ENCODE data around the gene ADGRA1. TPM values are rescaled to one million over a fixed set of nuclear protein-coding genes. Genes with fewer than 3 reads are reported as not detected.

Gene ADGRA1
- total RNA-seq, 3 donors from 2014 or later = 0.10 TPM; not detected in 2

DNA sequence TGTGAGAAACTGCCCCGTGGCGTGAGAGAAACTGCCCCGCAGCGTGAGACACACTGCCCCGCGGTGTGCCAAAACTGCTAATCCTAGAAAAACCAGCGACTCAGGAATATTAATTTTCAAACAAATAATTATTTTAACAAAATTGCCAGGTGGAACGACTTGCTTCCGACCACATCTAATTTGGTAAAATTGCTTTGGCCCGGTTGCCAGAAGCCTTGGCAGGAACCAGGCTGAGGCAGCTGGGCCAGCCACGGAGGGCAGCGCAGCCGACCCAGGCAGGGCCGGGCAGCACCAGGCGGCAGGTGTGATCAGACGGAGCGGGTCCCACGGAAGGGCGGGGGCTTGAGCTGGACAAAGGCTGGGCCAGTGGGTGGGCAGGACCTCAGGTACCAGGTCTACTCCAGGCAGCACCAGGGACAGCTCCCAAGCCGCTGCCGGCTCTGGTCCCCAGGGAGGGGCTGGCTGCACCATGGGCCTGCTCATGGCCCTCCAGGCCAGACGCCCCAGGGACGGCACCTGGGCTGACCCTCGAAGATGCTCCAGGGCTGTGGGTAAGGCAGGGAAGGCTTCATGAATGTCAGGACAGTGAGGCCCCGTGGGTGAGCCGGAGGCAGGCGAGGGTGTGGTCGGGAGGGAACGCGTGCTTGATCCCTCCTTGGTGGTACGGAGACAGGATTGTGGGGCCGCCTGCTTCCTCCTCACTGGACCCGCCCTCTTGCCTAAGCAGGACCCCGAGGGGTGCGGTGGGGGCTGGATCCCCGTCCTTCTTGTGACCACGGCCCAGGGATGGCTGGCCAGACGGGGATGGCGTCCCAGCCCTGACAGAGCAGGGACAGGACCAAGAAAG lies 7.7 kb upstream of the ADGRA1 start:
- Histone ChIP-seq H3K4me3 (no peak overlapping the region), H3K36me3 (ENCODE audit: low read depth) (no peaks in the 10 kb centered on the region), H3K9me3 (no peaks in the 10 kb centered on the region), H3K4me1 (ENCODE audit: low read depth) (no peaks in the 10 kb centered on the region)
- ATAC-seq (no peak), DNase-seq (no peak)
- intact Hi-C loops (cut with DNase I, micrococcal nuclease) = no loop called here
- TF ChIP-seq CTCF (IDR thresholded peaks at IDR 0.05) = no peak

DNA sequence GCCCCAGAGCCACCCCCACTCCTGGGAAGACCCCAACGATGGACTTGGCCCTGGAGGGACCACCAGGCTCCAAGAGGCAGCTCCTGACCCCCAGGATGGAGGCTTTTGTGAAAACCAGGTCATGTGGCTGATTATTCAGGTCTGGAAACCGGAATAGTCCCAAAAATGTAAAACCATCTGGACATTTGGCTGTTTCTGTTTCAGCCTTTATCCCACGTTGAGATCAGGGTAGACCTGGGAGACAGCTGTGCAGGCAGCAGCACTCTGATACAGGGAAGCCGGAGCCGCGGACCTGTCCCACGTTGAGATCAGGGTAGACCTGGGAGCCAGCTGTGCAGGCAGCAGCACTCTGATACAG lies 7.1 kb upstream of the ADGRA1 start:
- no peak for DNase-seq
- H3K36me3 ChIP-seq (ENCODE audit: low read depth) = no peaks in the 10 kb centered on the region
- no peaks in the 10 kb centered on the region for H3K4me1 ChIP-seq (ENCODE audit: low read depth)
- H3K4me3 ChIP-seq = no peak overlapping the region
- TF ChIP-seq CTCF (IDR thresholded peaks at IDR 0.05) = no peak
- no peak for ATAC-seq
- no peaks in the 10 kb centered on the region for H3K9me3 ChIP-seq
- intact Hi-C loops (cut with DNase I, micrococcal nuclease) = no loop called here

- Histone ChIP-seq H3K4me3 (no peak overlapping the region), H3K9me3 (no peaks in the 10 kb centered on the region), H3K36me3 (ENCODE audit: low read depth) (no peaks in the 10 kb centered on the region), H3K4me1 (ENCODE audit: low read depth) (no peaks in the 10 kb centered on the region)
- intact Hi-C loops (cut with DNase I, micrococcal nuclease) = no loop called here
- DNase-seq = no peak
- ATAC-seq = no peak
- no peak for TF ChIP-seq CTCF (IDR thresholded peaks at IDR 0.05)
Observed at GRCh38 chr10:133081636-133082035, 6.1 kb upstream of the ADGRA1 start.

DNA sequence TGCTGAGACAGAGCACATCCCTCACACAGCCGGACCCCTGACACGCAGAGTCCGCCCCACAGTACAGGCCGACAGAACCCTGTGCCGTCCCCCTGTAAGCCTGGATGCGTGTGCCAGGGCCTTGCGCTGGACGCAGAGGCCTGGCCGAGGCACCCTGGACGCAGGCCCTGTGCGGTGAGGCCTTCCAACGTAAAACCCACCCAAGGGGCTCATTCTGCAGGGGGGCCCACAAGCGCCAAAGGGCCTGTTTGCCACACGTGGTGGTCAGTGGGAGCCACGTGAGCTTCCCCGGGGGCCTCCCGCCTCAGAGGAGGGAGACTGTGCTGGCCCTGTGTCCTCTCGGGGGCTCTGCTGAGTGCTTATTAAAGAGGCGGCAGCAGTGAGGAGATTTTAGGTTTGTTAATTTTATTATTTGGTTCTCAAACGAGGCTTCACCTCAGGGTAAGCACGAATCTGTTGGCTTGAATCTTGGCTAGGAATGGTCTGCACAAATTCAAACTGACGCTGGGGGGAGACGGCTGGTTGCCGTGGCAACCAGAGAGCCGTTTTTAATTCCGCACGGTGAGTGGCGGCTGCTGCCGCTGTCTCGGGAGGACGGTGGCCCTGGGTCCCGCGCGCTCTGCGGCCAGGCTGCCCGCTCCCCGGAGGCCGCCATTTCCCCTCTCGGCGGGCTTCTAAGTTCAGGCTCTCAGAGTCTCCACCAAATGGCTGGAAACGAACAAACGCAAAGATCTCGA lies 4.9 kb upstream of the ADGRA1 start:
- Histone ChIP-seq H3K4me3 (no peak overlapping the region), H3K9me3 (no peaks in the 10 kb centered on the region), H3K4me1 (ENCODE audit: low read depth) (no peaks in the 10 kb centered on the region), H3K36me3 (ENCODE audit: low read depth) (no peaks in the 10 kb centered on the region)
- intact Hi-C loops (cut with DNase I, micrococcal nuclease) = no loop called here
- ATAC-seq (no peak), DNase-seq (no peak)
- TF ChIP-seq CTCF (IDR thresholded peaks at IDR 0.05) = no peak

DNA sequence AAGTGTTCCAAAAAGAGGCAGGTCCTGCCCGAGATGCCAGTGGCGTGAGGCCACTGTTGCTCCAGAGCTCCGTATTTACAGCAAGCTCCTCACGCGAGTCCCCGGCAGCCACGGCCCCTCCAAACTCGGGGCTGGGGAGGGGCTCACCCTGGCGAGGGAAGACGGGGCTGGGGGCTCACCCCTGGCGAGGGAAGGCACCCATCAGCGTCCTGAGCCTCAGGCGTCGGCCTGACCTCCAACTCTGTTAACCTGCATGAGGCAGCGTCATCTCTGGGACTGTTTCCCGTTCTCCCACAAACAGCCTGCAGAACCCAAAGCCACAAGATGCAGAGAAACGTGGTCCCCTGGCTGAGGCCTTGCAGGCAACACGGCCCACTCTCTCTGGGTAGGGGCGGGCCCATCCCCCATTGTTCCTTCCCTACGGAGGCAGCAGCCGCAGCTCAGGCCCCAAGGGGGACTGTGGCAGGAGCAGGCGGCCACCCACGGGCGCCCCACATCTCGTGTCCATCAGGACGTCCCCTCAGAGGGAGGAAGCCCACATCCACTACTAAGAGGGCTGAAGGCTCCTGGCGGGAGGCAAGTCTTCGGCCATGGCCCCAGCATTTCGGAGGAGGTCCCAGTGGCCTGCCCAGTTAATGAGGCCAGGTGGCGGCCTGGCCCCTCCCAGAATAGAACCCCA lies 4.2 kb upstream of the ADGRA1 start:
- H3K36me3 ChIP-seq (ENCODE audit: low read depth) = no peaks in the 10 kb centered on the region
- no peaks in the 10 kb centered on the region for H3K9me3 ChIP-seq
- no peak for DNase-seq
- ATAC-seq = no peak
- H3K4me1 ChIP-seq (ENCODE audit: low read depth) = no peaks in the 10 kb centered on the region
- no peak for TF ChIP-seq CTCF (IDR thresholded peaks at IDR 0.05)
- intact Hi-C loops (cut with DNase I, micrococcal nuclease) = no loop called here
- no peak overlapping the region for H3K4me3 ChIP-seq

Data from mucosa of descending colon (tissue), 3 donors.